Measurements from ENCODE around the gene RPL29. TPM values are rescaled to one million over a fixed set of nuclear protein-coding genes. Genes with fewer than 3 reads are reported as not detected.

Gene RPL29
- total and polyA plus RNA-seq, 2 of the 13 experiments (the other 11 are each of a cell fraction or from before 2014, with no cell fraction given), result 1,348 to 2,263 TPM

GRCh38 chr3:51995346-51996163, at the start of gene RPL29 (continued):
- TF ChIP-seq HNF1A (IDR thresholded peaks at IDR 0.05; ENCODE audit: low read depth), result no peak
- peak; percentile 73; the same call in 1 of the 2 replicates for TF ChIP-seq HNF1A (CRISPR knock-in tag; IDR thresholded peaks at IDR 0.05; ENCODE audit: borderline replicate concordance)
- peak; percentile 92 for TF ChIP-seq ZC3H13 (CRISPR knock-in tag; IDR thresholded peaks at IDR 0.05)
- no peak; the same call in 1 of the 2 replicates for TF ChIP-seq ZNF737 (CRISPR knock-in tag; IDR thresholded peaks at IDR 0.05; ENCODE audit: borderline replicate concordance)
- TF ChIP-seq SNAPC5 (CRISPR knock-in tag; IDR thresholded peaks at IDR 0.05; ENCODE audit: borderline replicate concordance), result 0 out of 2 replicates have a peak, but pooled peaks have one; percentile 15
- TF ChIP-seq KAT8 (CRISPR knock-in tag; IDR thresholded peaks at IDR 0.05), result peak; percentile 99
- no peak for TF ChIP-seq RORA (CRISPR knock-in tag; IDR thresholded peaks at IDR 0.05)
- TF ChIP-seq ZBTB38 (CRISPR knock-in tag; IDR thresholded peaks at IDR 0.05), result peak; percentile 76
- 0 out of 2 replicates have a peak, but pooled peaks have one; percentile 9 for TF ChIP-seq REXO4 (CRISPR knock-in tag; IDR thresholded peaks at IDR 0.05; ENCODE audit: borderline replicate concordance)
- no peak for TF ChIP-seq PREB (CRISPR knock-in tag; IDR thresholded peaks at IDR 0.05)
- TF ChIP-seq CTCF (CRISPR knock-in tag; IDR thresholded peaks at IDR 0.05), result peak; percentile 49
- TF ChIP-seq LBX2 (CRISPR knock-in tag; IDR thresholded peaks at IDR 0.05; ENCODE audit: borderline replicate concordance), result peak; percentile 47; the same call in 1 of the 2 replicates
- TF ChIP-seq ZNF281 (CRISPR knock-in tag; IDR thresholded peaks at IDR 0.05; ENCODE audit: borderline replicate concordance), result peak; percentile 52; the same call in 1 of the 2 replicates
- no peak for TF ChIP-seq CERS6 (CRISPR knock-in tag; IDR thresholded peaks at IDR 0.05)
- TF ChIP-seq CBX1 (IDR thresholded peaks at IDR 0.05; ENCODE audit: low read depth), result peak; percentile 50
- TF ChIP-seq KDM2A (CRISPR knock-in tag; IDR thresholded peaks at IDR 0.05; ENCODE audit: borderline replicate concordance, low read depth), result peak; percentile 92

All from HepG2 (cell line).